Cardiac muscle cell (in vitro differentiated cells and primary cell): ENCODE measurements around the gene MNT. TPM values are rescaled to one million over a fixed set of nuclear protein-coding genes. Genes with fewer than 3 reads are reported as not detected.

Experiments
- DNase-seq, 2 donors: peaks; one replicate each; pipeline versions ENCODE4 v3.0.0 to v3.0.0-alpha.2; 2010 to 2017; ENCODE audit warnings: low read depth in 1 of 2, low spot score in 1 of 2
- H3K27ac ChIP-seq: fragments of 200-600 bp; sonication (generic); 2 replicates; pipeline ENCODE4 v1.5.1; 2016
- H3K27me3 ChIP-seq: fragments of 200-600 bp; sonication (generic); 2 replicates; pipeline ENCODE4 v1.6.0; 2016; ENCODE audit warnings: control low read depth
- H3K36me3 ChIP-seq: fragments of 200-600 bp; sonication (generic); 2 replicates; pipeline ENCODE4 v1.5.1; 2016; ENCODE audit warnings: control low read depth
- H3K4me1 ChIP-seq: fragments of 200-600 bp; sonication (generic); 2 replicates; pipeline ENCODE4 v1.8.1; 2017; ENCODE audit warnings: low read depth, mild to moderate bottlenecking, mixed run types
- H3K4me3 ChIP-seq: fragments of 200-600 bp; sonication (generic); 2 replicates; pipeline ENCODE4 v1.5.1; 2016; ENCODE audit warnings: mild to moderate bottlenecking
- H3K9me3 ChIP-seq: fragments of 200-600 bp; sonication (generic); 2 replicates; pipeline ENCODE4 v1.5.1; 2017; ENCODE audit warnings: low read depth, mild to moderate bottlenecking, control low read depth
- CTCF ChIP-seq: IDR thresholded peaks from 2 replicates; pipeline ENCODE4 v1.5.1; 2012; ENCODE audit warnings: low read depth, mild to moderate bottlenecking, low read length
- polyA plus RNA-seq: library from polyadenylated mRNA; unstranded; fragments of >200 nt; fragmentation: Nextera tagmentation; extraction: Ambion mirVana; gene quantifications from 2 replicates; pipeline ENCODE4 v1.2.1, GENCODE V29; 2016
- total RNA-seq: library from RNA; depleted of rRNA; stranded (reverse); fragments of >200 nt; gene quantifications from 2 replicates; pipeline ENCODE4 v1.2.3, GENCODE V29; 2016

MNT gene
- total and polyA plus RNA-seq, 2 experiments from 2014 or later = 7.3 to 17.4 TPM

GRCh38 chr17:2362881-2363280 is 38.0 kb downstream of the MNT start:
- Histone ChIP-seq H3K9me3 (no peaks in the 10 kb centered on the region), H3K4me3 (no peak overlapping the region), H3K4me1 (no peaks in the 10 kb centered on the region), H3K36me3 (no peaks in the 10 kb centered on the region), H3K27me3 (no peaks in the 10 kb centered on the region), H3K27ac (no peak overlapping the region)
- no peak for TF ChIP-seq CTCF
- DNase-seq = no peak

GRCh38 chr17:2362416-2362815 is 38.4 kb downstream of the MNT start:
- Histone ChIP-seq H3K27me3 (no peaks in the 10 kb centered on the region), H3K27ac (no peak overlapping the region), H3K9me3 (no peaks in the 10 kb centered on the region), H3K36me3 (no peaks in the 10 kb centered on the region), H3K4me3 (no peak overlapping the region), H3K4me1 (no peaks in the 10 kb centered on the region)
- DNase-seq = no peak
- TF ChIP-seq CTCF = no peak

- Histone ChIP-seq H3K4me3 (no peak overlapping the region), H3K27ac (no peak overlapping the region), H3K4me1 (no peaks in the 10 kb centered on the region), H3K9me3 (no peaks in the 10 kb centered on the region), H3K36me3 (no peaks in the 10 kb centered on the region), H3K27me3 (no peaks in the 10 kb centered on the region)
- no peak for DNase-seq
- TF ChIP-seq CTCF = no peak
These were observed 38.8 kb downstream of the MNT start for GRCh38 chr17:2362016-2362415.

GRCh38 chr17:2361010-2361760 is 39.7 kb downstream of the MNT start:
- H3K27me3 ChIP-seq = no peaks in the 10 kb centered on the region
- TF ChIP-seq CTCF = no peak
- no peaks in the 10 kb centered on the region for H3K4me1 ChIP-seq
- H3K27ac ChIP-seq = no peak overlapping the region
- no peak for DNase-seq
- H3K36me3 ChIP-seq = no peaks in the 10 kb centered on the region
- no peak overlapping the region for H3K4me3 ChIP-seq
- no peaks in the 10 kb centered on the region for H3K9me3 ChIP-seq

GRCh38 chr17:2357931-2358434 is 42.9 kb downstream of the MNT start:
- Histone ChIP-seq H3K4me3 (no peak overlapping the region), H3K27ac (no peak overlapping the region), H3K4me1 (no peaks in the 10 kb centered on the region), H3K27me3 (no peaks in the 10 kb centered on the region), H3K36me3 (no peaks in the 10 kb centered on the region), H3K9me3 (no peaks in the 10 kb centered on the region)
- TF ChIP-seq CTCF = no peak
- no peak for DNase-seq
